Calu3 (cell line): ENCODE data around the gene USP7. TPM values are rescaled to one million over a fixed set of nuclear protein-coding genes. Genes with fewer than 3 reads are reported as not detected.
A peak's percentile ranks its signal among the peaks of the same experiment; 100 is the strongest.

Source experiments
- BruUV-seq: library from RNA; stranded (reverse); fragments of 400-500 nt; replicated peaks from 2 replicates; lab custom pipeline; 2021; lab: Mats Ljungman, UMichigan
- CTCF ChIA-PET: fragments of 300-600 bp; sonication (Branson Sonifier 250); formaldehyde crosslinking; loops from one replicate; lab custom pipeline; 2022; ENCODE audit warnings: antibody characterized with exemption; lab: Charles Lee
- DNase-seq: peaks from one replicate; pipeline ENCODE4 v3.0.0; 2022
- H3K27ac Mint-ChIP-seq: one replicate; pipeline ENCODE4 v1.8.0; 2022; ENCODE audit warnings: mixed read lengths; ENCODE audit not compliant: unreplicated experiment
- H3K27me3 Mint-ChIP-seq: one replicate; pipeline ENCODE4 v1.8.0; 2022; ENCODE audit warnings: mixed read lengths; ENCODE audit not compliant: unreplicated experiment
- H3K36me3 Mint-ChIP-seq: one replicate; pipeline ENCODE4 v1.8.0; 2022; ENCODE audit warnings: mild to moderate bottlenecking, moderate library complexity, mixed read lengths; ENCODE audit not compliant: insufficient read depth, unreplicated experiment
- H3K4me1 Mint-ChIP-seq: one replicate; pipeline ENCODE4 v1.8.0; 2022; ENCODE audit warnings: mild to moderate bottlenecking, low read depth, mixed read lengths; ENCODE audit not compliant: unreplicated experiment
- H3K4me3 Mint-ChIP-seq: one replicate; pipeline ENCODE4 v1.8.0; 2022; ENCODE audit warnings: mild to moderate bottlenecking, low read depth, moderate library complexity, mixed read lengths; ENCODE audit not compliant: unreplicated experiment
- H3K9me3 Mint-ChIP-seq: one replicate; pipeline ENCODE4 v1.8.0; 2022; ENCODE audit warnings: low read depth, mixed read lengths; ENCODE audit not compliant: unreplicated experiment
- intact Hi-C: fragments of 100-400 bp; cut with micrococcal nuclease; formaldehyde crosslinking; loops from one replicate; pipeline ENCODE4 v1.10.0; 2022; ENCODE audit not compliant: unreplicated experiment
- total RNA-seq: library from RNA; stranded (reverse); gene quantifications from 2 replicates; pipeline ENCODE4 v1.2.3, GENCODE V29; 2022
- TF ChIP-seq, protein P1 (sequence below): fragments of 200-600 bp; IDR thresholded peaks from one replicate; pipeline ENCODE4 v1.8.0; 2022; ENCODE audit warnings: antibody characterized with exemption; ENCODE audit not compliant: unreplicated experiment

The USP7 gene
- total RNA-seq, 1 experiment from 2014 or later, result 165 TPM

DNA sequence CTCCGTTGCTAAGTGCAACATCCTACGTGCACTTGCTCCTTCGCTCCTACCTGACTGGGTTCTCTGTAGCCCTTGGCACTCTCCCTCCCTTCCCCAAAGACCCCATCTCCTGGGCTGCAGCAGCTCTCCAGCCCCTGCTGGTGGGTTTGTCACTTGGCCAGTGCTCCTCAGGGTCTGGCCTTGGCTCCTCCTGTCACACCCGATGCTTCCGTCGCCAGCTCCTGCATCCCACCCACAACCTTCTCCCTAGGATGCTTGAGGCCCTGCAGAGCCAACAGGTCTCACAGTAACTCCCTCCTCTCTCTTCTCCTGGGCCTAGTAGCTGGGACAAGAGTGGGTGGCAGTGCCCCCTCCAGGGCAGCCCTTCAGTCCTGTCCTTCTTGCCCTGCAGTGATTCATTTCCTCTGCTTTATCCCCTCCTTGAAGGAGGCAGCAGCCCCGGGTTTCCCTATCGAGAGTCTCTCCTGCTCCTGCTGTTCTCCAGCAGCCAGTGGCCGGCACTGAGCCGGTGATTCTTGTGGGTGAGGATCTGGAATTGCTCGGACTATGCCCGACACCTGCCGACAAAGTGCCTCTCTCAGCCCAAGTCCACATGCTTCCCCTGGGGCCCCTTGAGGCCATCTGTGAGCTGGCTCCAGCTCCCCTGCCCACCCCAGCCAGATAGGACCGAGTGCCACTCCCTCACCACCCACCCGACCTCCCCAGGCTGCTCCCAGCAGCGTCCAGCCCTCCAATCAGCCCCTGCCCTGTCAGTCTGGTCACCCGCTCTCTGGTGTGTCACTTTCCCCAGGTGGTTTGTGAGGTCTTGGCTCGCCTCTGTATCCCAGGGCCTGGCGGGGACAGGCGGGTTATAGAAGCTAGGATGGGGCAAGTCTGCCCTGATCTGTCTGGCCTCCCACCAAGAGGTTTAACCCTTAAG is 77.8 kb downstream of the USP7 start:
- intact Hi-C loops, result no loop called here
- CTCF ChIA-PET, result interaction anchor here (0.8 to 2.5 kb wide), 6 partner anchors 22 to 279 kb away, joined by 3 to 8 read pairs (median 5); no protein-coding TSS in a partner anchor
- no TSS peak for BruUV-seq
- Mint-ChIP-seq H3K36me3 (peaks cover 42% of the 10 kb centered on the region), H3K27me3 (no peaks in the 10 kb centered on the region), H3K4me1 (peaks cover 28% of the 10 kb centered on the region), H3K27ac (peak overlapping the region; percentile 58), H3K9me3 (no peaks in the 10 kb centered on the region), H3K4me3 (no peak overlapping the region)
- TF ChIP-seq, protein P1, sequence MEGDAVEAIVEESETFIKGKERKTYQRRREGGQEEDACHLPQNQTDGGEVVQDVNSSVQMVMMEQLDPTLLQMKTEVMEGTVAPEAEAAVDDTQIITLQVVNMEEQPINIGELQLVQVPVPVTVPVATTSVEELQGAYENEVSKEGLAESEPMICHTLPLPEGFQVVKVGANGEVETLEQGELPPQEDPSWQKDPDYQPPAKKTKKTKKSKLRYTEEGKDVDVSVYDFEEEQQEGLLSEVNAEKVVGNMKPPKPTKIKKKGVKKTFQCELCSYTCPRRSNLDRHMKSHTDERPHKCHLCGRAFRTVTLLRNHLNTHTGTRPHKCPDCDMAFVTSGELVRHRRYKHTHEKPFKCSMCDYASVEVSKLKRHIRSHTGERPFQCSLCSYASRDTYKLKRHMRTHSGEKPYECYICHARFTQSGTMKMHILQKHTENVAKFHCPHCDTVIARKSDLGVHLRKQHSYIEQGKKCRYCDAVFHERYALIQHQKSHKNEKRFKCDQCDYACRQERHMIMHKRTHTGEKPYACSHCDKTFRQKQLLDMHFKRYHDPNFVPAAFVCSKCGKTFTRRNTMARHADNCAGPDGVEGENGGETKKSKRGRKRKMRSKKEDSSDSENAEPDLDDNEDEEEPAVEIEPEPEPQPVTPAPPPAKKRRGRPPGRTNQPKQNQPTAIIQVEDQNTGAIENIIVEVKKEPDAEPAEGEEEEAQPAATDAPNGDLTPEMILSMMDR, result peak; percentile 20
- peak; percentile 36 for DNase-seq

DNA sequence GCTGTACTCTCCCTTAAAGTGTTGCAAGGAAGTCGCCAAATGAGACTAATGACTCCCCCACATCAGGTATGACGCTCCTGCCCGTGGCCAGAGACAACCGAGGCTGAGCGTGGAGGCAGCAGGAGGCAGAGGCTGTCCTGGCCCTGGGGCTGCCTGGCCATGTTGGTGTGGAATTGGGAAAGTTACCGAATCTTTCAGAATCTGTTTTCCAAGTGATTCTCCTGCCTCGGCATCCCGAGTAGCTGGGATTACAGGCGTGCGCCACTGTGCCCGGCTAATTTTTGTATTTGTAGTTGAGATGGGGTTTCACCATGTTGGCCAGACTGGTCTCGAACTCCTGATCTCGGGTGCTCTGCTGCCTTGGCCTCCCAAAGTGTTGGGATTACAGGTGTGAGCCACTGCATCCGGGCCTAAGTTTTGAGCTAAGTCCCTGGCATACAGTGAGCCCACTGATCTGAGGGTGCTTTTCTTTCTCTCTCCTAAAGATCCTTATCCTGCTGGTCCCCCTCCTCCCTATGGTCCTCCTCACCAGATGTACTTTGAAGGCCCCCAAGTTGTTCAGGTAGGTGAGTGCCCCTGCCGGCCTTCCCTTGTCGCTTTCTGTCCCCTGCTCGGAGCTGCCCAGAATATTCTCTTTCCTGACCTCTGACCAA is 80.9 kb downstream of the USP7 start:
- peaks cover 38% of the 10 kb centered on the region for H3K4me1 Mint-ChIP-seq
- TF ChIP-seq, protein P1, result no peak
- CTCF ChIA-PET, result interaction anchor here (0.7 kb wide), 1 partner anchor 37 kb away, joined by 3 read pairs; no protein-coding TSS in a partner anchor
- H3K27me3 Mint-ChIP-seq, result no peaks in the 10 kb centered on the region
- H3K27ac Mint-ChIP-seq, result no peak overlapping the region
- DNase-seq, result no peak
- H3K36me3 Mint-ChIP-seq, result peaks cover 39% of the 10 kb centered on the region
- no peaks in the 10 kb centered on the region for H3K9me3 Mint-ChIP-seq
- intact Hi-C loops, result loop anchor here (5.0 kb wide), 1 partner anchor 86 kb away; the partner anchor contains the start of genes PMM2 and TMEM186
- H3K4me3 Mint-ChIP-seq, result no peak overlapping the region
- BruUV-seq, result no TSS peak

DNA sequence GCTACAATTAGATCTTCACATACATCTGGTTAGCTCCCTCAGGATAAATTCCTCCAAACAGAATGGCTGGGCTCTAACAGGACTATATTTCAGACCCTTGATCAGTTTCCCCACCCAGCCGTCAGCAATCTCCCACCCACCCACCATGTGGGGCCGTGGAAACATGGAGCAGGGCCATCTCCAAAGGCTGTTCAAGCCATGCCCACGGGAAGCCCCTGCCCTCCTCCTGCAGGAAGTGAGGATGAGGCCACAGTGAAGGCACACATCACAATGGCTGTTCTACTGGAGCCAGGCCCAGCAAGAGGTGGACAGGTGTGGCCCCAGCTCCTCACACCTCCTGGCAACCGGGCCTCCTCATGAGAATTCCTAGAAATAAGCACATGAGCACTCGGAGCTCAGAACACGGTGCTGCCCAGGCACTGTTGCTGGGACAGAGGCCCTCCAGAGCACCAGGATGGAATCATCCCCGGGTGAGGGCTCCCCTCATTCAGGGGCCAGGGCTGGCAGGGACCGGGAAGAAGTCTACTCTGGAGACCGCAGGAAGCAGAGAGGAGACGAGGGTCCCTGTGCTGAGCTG is 81.6 kb downstream of the USP7 start, which contains the start of gene LITAFD:
TSS of gene LITAFD (plus strand) at position 311 of the 577 bp plus-strand sequence. CDS start 2,005 bp downstream, outside the sequence.
- CTCF ChIA-PET, result no interaction called here
- BruUV-seq, result no TSS peak
- Mint-ChIP-seq H3K4me3 (no peak within 1 kb of the TSS), H3K9me3 (no peaks in the 10 kb centered on the region), H3K36me3 (peaks cover 32% of the 10 kb centered on the region), H3K27ac (no peak within 1 kb of the TSS), H3K4me1 (peaks cover 41% of the 10 kb centered on the region), H3K27me3 (no peaks in the 10 kb centered on the region)
- no peak for DNase-seq
- TF ChIP-seq, protein P1, result no peak
- intact Hi-C loops, result loop anchor here (5.0 kb wide), 1 partner anchor 85 kb away; the partner anchor contains the start of genes PMM2 and TMEM186

DNA sequence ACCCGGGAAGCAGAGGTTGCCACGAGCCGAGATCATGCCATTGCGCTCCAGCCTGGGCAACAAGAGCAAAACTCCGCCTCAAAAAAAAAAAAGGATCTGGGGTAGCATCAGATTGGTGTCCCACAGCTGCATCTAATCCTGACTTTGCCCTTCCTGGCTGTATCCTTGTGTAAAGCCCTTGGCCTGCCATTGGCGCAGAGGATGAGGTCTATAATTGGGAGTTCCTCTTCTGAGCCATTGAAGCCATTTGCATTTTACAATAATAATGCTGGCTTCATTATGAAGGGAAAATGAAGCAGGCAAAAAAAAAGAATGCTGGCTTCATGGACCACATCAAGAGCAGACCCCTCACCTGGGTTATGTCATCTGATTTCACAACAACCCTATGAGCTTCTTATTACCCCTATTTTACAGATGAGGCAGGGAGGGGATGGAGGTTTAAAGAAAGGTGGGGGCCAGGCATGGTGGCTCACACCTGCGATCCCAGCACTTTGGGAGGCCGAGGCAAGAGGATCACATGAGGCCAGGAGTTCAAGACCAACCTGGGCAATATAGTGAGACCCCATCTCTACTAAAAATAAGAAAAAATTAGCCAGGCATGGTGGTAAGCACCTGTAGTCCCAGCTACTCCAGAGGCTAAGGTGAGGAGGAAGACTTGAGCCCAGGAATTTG is 82.7 kb downstream of the USP7 start:
- no peaks in the 10 kb centered on the region for H3K27me3 Mint-ChIP-seq
- DNase-seq, result no peak
- peaks cover 22% of the 10 kb centered on the region for H3K36me3 Mint-ChIP-seq
- no TSS peak for BruUV-seq
- TF ChIP-seq, protein P1, result no peak
- intact Hi-C loops, result loop anchor here (1.0 to 5.0 kb wide), 3 partner anchors 84 to 310 kb away; partner anchors contain the start of genes PMM2 and TMEM186
- no peaks in the 10 kb centered on the region for H3K9me3 Mint-ChIP-seq
- H3K27ac Mint-ChIP-seq, result no peak overlapping the region
- H3K4me3 Mint-ChIP-seq, result no peak overlapping the region
- peaks cover 29% of the 10 kb centered on the region for H3K4me1 Mint-ChIP-seq
- CTCF ChIA-PET, result interaction anchor here (0.6 to 2.0 kb wide), 8 partner anchors 10 to 90 kb away, joined by 3 to 18 read pairs (median 6); partner anchors contain the start of gene CARHSP1
